Mucosa of descending colon (tissue), 3 donors: ENCODE results near the gene BCAS4. TPM values are rescaled to one million over a fixed set of nuclear protein-coding genes. Genes with fewer than 3 reads are reported as not detected.

ENCODE experiments used
- ATAC-seq: fragments of 200-7000 bp; cut with Tn5 transposase; one replicate; pipeline ENCODE4 v1.9.1; 2020; ENCODE audit warnings: mild to moderate bottlenecking, moderate library complexity
- DNase-seq, 3 donors: peaks; one replicate each; pipeline ENCODE4 v3.0.0-alpha.2; 2020
- H3K36me3 ChIP-seq: fragments of 200-600 bp; one replicate; pipeline ENCODE4 v1.8.0; 2021; ENCODE audit warnings: low read depth, mild to moderate bottlenecking
- H3K4me1 ChIP-seq: fragments of 200-600 bp; one replicate; pipeline ENCODE4 v1.8.0; 2021; ENCODE audit warnings: low read depth, mild to moderate bottlenecking
- H3K4me3 ChIP-seq: fragments of 200-600 bp; one replicate; pipeline ENCODE4 v1.8.0; 2021; ENCODE audit warnings: mild to moderate bottlenecking
- H3K9me3 ChIP-seq: fragments of 200-600 bp; one replicate; pipeline ENCODE4 v1.8.0; 2021; ENCODE audit warnings: mild to moderate bottlenecking
- CTCF ChIP-seq: fragments of 200-600 bp; IDR thresholded peaks from one replicate; pipeline ENCODE4 v1.8.0; 2022; ENCODE audit warnings: antibody characterized with exemption, mild to moderate bottlenecking
- intact Hi-C, 2 donors: fragments of 100-400 bp; cut with DNase I in 1 of 2; cut with micrococcal nuclease in 1 of 2; formaldehyde crosslinking; loops; one replicate each; pipeline versions ENCODE4 v1.11.0 to v1.11.1; 2022; cut with DNase I, micrococcal nuclease
- total RNA-seq, 3 donors: library from RNA; stranded (reverse); fragmentation: NEBNext Ultra II Directional in 2 of 3; extraction: Animal tissue kit (Norgen Biotek cat#: 25700) in 2 of 3; gene quantifications; one replicate each; pipeline versions ENCODE4 v1.2.1 to v1.2.4, GENCODE V29; 2021 to 2023
- donor health status: DM: no; HTN: no; CAD: no; lungs with moderate emphysema.
- donor health status: DM: no; HTN: no; CAD: no.
- donor health status: DM: no; HTN: yes; CAD: no.

The BCAS4 gene
- total RNA-seq, 3 donors from 2014 or later, result 1.9 to 5.6 (median 2.9) TPM

GRCh38 chr20:50843331-50844276 lies 48.7 kb downstream of the BCAS4 start:
- intact Hi-C loops, result no loop called here
- Histone ChIP-seq H3K4me3 (no peak overlapping the region), H3K36me3 (no peaks in the 10 kb centered on the region), H3K9me3 (no peaks in the 10 kb centered on the region), H3K4me1 (no peaks in the 10 kb centered on the region)
- DNase-seq (no peak), ATAC-seq (no peak)
- no peak for TF ChIP-seq CTCF

GRCh38 chr20:50844430-50845100 lies 49.7 kb downstream of the BCAS4 start:
- H3K36me3 ChIP-seq, result no peaks in the 10 kb centered on the region
- intact Hi-C loops, result no loop called here
- H3K4me1 ChIP-seq, result no peaks in the 10 kb centered on the region
- DNase-seq (no peak), ATAC-seq (peak; percentile 69)
- TF ChIP-seq CTCF, result no peak
- H3K4me3 ChIP-seq, result no peak overlapping the region
- no peaks in the 10 kb centered on the region for H3K9me3 ChIP-seq

GRCh38 chr20:50845566-50846215 lies 50.8 kb downstream of the BCAS4 start:
- DNase-seq (no peak), ATAC-seq (no peak)
- Histone ChIP-seq H3K36me3 (no peaks in the 10 kb centered on the region), H3K4me3 (no peak overlapping the region), H3K9me3 (no peaks in the 10 kb centered on the region), H3K4me1 (no peaks in the 10 kb centered on the region)
- no peak for TF ChIP-seq CTCF
- intact Hi-C loops, result no loop called here

GRCh38 chr20:50848341-50848808 lies 53.5 kb downstream of the BCAS4 start:
- Histone ChIP-seq H3K4me1 (no peaks in the 10 kb centered on the region), H3K36me3 (no peaks in the 10 kb centered on the region), H3K9me3 (no peaks in the 10 kb centered on the region), H3K4me3 (no peak overlapping the region)
- TF ChIP-seq CTCF, result no peak
- DNase-seq (no peak), ATAC-seq (no peak)
- intact Hi-C loops, result no loop called here

GRCh38 chr20:50848846-50849673 lies 54.2 kb downstream of the BCAS4 start:
- Histone ChIP-seq H3K4me3 (no peak overlapping the region), H3K9me3 (no peaks in the 10 kb centered on the region), H3K4me1 (no peaks in the 10 kb centered on the region), H3K36me3 (no peaks in the 10 kb centered on the region)
- ATAC-seq (peak; percentile 19), DNase-seq (no peak)
- TF ChIP-seq CTCF, result no peak
- intact Hi-C loops, result no loop called here
